Measurements from ENCODE around the gene LRP2BP.

DNA sequence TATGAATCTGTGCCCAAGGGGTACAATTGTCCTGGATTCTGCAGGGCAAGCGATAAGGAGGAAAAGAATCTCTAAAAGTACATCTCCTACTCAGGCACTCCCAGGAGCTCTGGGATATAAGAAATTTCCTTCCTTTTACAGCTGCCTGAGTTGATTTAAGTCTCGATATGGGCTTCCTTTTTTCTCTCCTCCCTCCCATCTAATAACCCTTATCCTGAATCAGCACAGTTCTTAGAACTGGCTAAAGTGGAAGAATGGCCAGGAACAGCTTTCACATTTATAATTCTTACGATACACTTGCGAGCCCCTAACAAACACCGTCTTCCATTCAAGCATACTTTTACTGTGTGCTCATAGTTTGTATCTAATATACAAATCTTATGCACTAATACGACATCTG lies 21.2 kb downstream of the LRP2BP start:
- TF ChIP-seq POLR2AphosphoS5 (IDR thresholded peaks at IDR 0.05; ENCODE audit: low read depth) (no peak), EZH2phosphoT487 (IDR thresholded peaks at IDR 0.05; ENCODE audit: unreplicated experiment) (no peak), ZNF114 (CRISPR knock-in tag; IDR thresholded peaks at IDR 0.05) (no peak), EZH2 (IDR thresholded peaks at IDR 0.05; ENCODE audit: low read depth, unreplicated experiment) (no peak)
- TF ChIP-seq, protein P1, sequence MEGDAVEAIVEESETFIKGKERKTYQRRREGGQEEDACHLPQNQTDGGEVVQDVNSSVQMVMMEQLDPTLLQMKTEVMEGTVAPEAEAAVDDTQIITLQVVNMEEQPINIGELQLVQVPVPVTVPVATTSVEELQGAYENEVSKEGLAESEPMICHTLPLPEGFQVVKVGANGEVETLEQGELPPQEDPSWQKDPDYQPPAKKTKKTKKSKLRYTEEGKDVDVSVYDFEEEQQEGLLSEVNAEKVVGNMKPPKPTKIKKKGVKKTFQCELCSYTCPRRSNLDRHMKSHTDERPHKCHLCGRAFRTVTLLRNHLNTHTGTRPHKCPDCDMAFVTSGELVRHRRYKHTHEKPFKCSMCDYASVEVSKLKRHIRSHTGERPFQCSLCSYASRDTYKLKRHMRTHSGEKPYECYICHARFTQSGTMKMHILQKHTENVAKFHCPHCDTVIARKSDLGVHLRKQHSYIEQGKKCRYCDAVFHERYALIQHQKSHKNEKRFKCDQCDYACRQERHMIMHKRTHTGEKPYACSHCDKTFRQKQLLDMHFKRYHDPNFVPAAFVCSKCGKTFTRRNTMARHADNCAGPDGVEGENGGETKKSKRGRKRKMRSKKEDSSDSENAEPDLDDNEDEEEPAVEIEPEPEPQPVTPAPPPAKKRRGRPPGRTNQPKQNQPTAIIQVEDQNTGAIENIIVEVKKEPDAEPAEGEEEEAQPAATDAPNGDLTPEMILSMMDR (conservative IDR thresholded peaks at IDR 0.05; ENCODE audit: low read depth in 2 of 2) = no peak
- TF ChIP-seq, protein P2, sequence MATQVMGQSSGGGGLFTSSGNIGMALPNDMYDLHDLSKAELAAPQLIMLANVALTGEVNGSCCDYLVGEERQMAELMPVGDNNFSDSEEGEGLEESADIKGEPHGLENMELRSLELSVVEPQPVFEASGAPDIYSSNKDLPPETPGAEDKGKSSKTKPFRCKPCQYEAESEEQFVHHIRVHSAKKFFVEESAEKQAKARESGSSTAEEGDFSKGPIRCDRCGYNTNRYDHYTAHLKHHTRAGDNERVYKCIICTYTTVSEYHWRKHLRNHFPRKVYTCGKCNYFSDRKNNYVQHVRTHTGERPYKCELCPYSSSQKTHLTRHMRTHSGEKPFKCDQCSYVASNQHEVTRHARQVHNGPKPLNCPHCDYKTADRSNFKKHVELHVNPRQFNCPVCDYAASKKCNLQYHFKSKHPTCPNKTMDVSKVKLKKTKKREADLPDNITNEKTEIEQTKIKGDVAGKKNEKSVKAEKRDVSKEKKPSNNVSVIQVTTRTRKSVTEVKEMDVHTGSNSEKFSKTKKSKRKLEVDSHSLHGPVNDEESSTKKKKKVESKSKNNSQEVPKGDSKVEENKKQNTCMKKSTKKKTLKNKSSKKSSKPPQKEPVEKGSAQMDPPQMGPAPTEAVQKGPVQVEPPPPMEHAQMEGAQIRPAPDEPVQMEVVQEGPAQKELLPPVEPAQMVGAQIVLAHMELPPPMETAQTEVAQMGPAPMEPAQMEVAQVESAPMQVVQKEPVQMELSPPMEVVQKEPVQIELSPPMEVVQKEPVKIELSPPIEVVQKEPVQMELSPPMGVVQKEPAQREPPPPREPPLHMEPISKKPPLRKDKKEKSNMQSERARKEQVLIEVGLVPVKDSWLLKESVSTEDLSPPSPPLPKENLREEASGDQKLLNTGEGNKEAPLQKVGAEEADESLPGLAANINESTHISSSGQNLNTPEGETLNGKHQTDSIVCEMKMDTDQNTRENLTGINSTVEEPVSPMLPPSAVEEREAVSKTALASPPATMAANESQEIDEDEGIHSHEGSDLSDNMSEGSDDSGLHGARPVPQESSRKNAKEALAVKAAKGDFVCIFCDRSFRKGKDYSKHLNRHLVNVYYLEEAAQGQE (IDR thresholded peaks at IDR 0.05; ENCODE audit: unreplicated experiment) = no peak
- TF ChIP-seq, protein P3, sequence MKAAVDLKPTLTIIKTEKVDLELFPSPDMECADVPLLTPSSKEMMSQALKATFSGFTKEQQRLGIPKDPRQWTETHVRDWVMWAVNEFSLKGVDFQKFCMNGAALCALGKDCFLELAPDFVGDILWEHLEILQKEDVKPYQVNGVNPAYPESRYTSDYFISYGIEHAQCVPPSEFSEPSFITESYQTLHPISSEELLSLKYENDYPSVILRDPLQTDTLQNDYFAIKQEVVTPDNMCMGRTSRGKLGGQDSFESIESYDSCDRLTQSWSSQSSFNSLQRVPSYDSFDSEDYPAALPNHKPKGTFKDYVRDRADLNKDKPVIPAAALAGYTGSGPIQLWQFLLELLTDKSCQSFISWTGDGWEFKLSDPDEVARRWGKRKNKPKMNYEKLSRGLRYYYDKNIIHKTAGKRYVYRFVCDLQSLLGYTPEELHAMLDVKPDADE (IDR thresholded peaks at IDR 0.05) = no peak
